Measurements from ENCODE around the gene BTD. TPM values are rescaled to one million over a fixed set of nuclear protein-coding genes. Genes with fewer than 3 reads are reported as not detected.

Gene BTD
- total and polyA plus RNA-seq, 10 of the 15 experiments (the other 5 are each of a cell fraction or from before 2014, with no cell fraction given): 3.4 to 10.3 (median 5.0) TPM

- POLR2A ChIA-PET: no interaction called here
- H2AFZ ChIP-seq (ENCODE audit: control insufficient read depth, low read depth, low read length): no peak overlapping the region
- intact Hi-C loops (cut with micrococcal nuclease; ENCODE audit: unreplicated experiment): no loop called here
- H3K79me2 ChIP-seq (ENCODE audit: control insufficient read depth, insufficient read depth, low read length): no peaks in the 10 kb centered on the region
- no peaks in the 10 kb centered on the region for H3K36me3 ChIP-seq (ENCODE audit: control insufficient read depth in 2 of 2, insufficient read depth in 2 of 2, low read length in 1 of 2)
- no peak overlapping the region for H3K4me3 ChIP-seq
- TF ChIP-seq TBL1XR1 (IDR thresholded peaks at IDR 0.05; ENCODE audit: low read depth, low read length) (no peak), ZNF592 (IDR thresholded peaks at IDR 0.05) (no peak), BCL3 (IDR thresholded peaks at IDR 0.05; ENCODE audit: borderline replicate concordance, insufficient read depth, low read depth, low read length, poor library complexity, severe bottlenecking) (no peak), ZBED1 (IDR thresholded peaks at IDR 0.05; ENCODE audit: borderline replicate concordance) (no peak), MYB (IDR thresholded peaks at IDR 0.05; ENCODE audit: borderline replicate concordance, low read depth, low read length) (no peak), NFYA (IDR thresholded peaks at IDR 0.05; ENCODE audit: borderline replicate concordance, low read depth, low read length) (no peak), RUNX3 (IDR thresholded peaks at IDR 0.05; ENCODE audit: low read length) (no peak), TARDBP (IDR thresholded peaks at IDR 0.05; ENCODE audit: borderline replicate concordance) (no peak)
- TF ChIP-seq, protein P1, sequence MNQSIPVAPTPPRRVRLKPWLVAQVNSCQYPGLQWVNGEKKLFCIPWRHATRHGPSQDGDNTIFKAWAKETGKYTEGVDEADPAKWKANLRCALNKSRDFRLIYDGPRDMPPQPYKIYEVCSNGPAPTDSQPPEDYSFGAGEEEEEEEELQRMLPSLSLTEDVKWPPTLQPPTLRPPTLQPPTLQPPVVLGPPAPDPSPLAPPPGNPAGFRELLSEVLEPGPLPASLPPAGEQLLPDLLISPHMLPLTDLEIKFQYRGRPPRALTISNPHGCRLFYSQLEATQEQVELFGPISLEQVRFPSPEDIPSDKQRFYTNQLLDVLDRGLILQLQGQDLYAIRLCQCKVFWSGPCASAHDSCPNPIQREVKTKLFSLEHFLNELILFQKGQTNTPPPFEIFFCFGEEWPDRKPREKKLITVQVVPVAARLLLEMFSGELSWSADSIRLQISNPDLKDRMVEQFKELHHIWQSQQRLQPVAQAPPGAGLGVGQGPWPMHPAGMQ (IDR thresholded peaks at IDR 0.05; ENCODE audit: borderline replicate concordance): no peak
- no peaks in the 10 kb centered on the region; the same call in 2 of the 3 replicates for H3K9me3 ChIP-seq (replicated peaks; ENCODE audit: control insufficient read depth, insufficient read depth, low read length)
- no TSS peak for BruUV-seq (replicated peaks)
- peaks cover 3% of the 10 kb centered on the region; the same call in 1 of the 2 replicates for H3K4me1 ChIP-seq (ENCODE audit: control insufficient read depth, insufficient read depth, low read length)
- no peak for DNase-seq (ENCODE audit: low read depth, low spot score)
- ATAC-seq: no peak
- no peaks in the 10 kb centered on the region for H4K20me1 ChIP-seq (ENCODE audit: control insufficient read depth, insufficient read depth)
- in situ Hi-C loops (cut with MboI): no loop called here
- RAD21 ChIA-PET (ENCODE audit: unreplicated experiment): no interaction called here
- no peak overlapping the region for H3K4me2 ChIP-seq (ENCODE audit: control insufficient read depth, insufficient read depth)
- H3K9ac ChIP-seq (ENCODE audit: control insufficient read depth, insufficient read depth, low read length): no peak overlapping the region
- WGBS (ENCODE audit: insufficient coverage, insufficient replicate concordance, low lambda C conversion rate, missing lambda C conversion rate): 100% methylated on average over 1 of the region's 1 CpG
- H3K27ac ChIP-seq (ENCODE audit: control insufficient read depth, insufficient read depth): no peak overlapping the region
- FAIRE-seq: no peak
- CTCF ChIA-PET: interaction anchor here (1.0 to 1.6 kb wide), 2 partner anchors 29 to 33 kb away, joined by 3 to 5 read pairs; no protein-coding TSS in a partner anchor
- SMC1A ChIA-PET (ENCODE audit: uncharacterized antibody, unreplicated experiment): interaction anchor here (0.6 to 2.0 kb wide), 8 partner anchors 12 to 111 kb away, joined by 3 to 6 read pairs (median 3); no protein-coding TSS in a partner anchor
- no peaks in the 10 kb centered on the region for H3K27me3 ChIP-seq (replicated peaks in 1 of 2; ENCODE audit: control insufficient read depth in 2 of 2, insufficient read depth in 2 of 2, low read length in 1 of 2)
Observed at GRCh38 chr3:15664144-15664543, 62.6 kb downstream of the BTD start.
